ENCODE results near the gene CD247. TPM values are rescaled to one million over a fixed set of nuclear protein-coding genes. Genes with fewer than 3 reads are reported as not detected.

Gene CD247
- total RNA-seq, 4 donors from 2014 or later = 1.5 to 6.4 (median 3.4) TPM; not detected in 1

- Histone ChIP-seq H3K4me3 (no peak overlapping the region), H3K27me3 (peaks cover 9% of the 10 kb centered on the region), H3K9me3 (no peaks in the 10 kb centered on the region), H3K36me3 (no peaks in the 10 kb centered on the region), H3K4me1 (peaks cover 0 to 21% (median 15%) of the 10 kb centered on the region in 4 donors), H3K27ac (peak overlapping the region; percentile 51 to 82 (median 76))
- TF ChIP-seq CTCF (IDR thresholded peaks at IDR 0.05) (peak; percentile 82 to 92 (median 85)), EP300 (IDR thresholded peaks at IDR 0.05; ENCODE audit: low read depth) (peak; percentile 16), POLR2AphosphoS5 (IDR thresholded peaks at IDR 0.05) (peak in 2 of 3 donors; percentile 54 to 69), POLR2A (IDR thresholded peaks at IDR 0.05) (no peak)
- peak; percentile 96 for DNase-seq
- in situ Hi-C loops (cut with MboI; ENCODE audit: low pct_ligation_motif_present in 1 of 4, low pct_unique_long_range_greater_than_20kb in 1 of 4, low sequenced_read_pairs in 3 of 4) (loop anchor here (5.0 to 25.0 kb wide), 7 partner anchors 175 to 555 kb away; partner anchors contain the start of gene TADA1 (in 1 of the 4)), intact Hi-C loops (cut with DNase I; ENCODE audit: low total_unique reads) (loop anchor here (5.0 kb wide), 2 partner anchors 175 to 375 kb away; no protein-coding TSS in a partner anchor)
- WGBS, 2 donors (ENCODE audit: low coverage in 1 of 2) = 54 to 60% methylated on average over 1 to 12 of the region's 12 CpGs
These were observed 76.0 kb downstream of the CD247 start for GRCh38 chr1:167442142-167442848.

DNA sequence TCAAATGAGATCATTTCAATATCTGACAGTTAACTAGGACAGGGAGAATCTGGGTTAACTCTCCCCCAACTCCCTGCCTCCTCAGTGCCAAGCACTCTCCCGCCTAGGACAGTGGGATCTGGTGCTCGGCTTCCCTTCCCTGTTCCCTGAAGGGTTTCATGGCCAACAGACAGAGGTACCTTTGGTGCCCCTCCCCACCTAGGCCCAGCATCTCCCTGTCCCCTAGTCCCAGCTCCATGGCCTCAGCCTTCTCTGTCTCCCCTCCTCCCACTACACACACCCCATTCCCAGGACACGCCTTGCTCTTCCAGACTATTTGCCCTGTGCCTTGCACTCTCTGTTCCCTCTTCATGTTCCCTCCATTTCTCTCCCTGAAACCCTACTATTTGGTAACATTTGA, 77.1 kb downstream of the CD247 start:
- peaks cover 0 to 19% (median 11%) of the 10 kb centered on the region in 4 donors for H3K4me1 ChIP-seq
- peaks cover 9% of the 10 kb centered on the region for H3K27me3 ChIP-seq
- 92 to 100% methylated on average over 1 to 3 of the region's 3 CpGs for WGBS, 2 donors (ENCODE audit: low coverage in 1 of 2)
- H3K4me3 ChIP-seq = no peak overlapping the region
- TF ChIP-seq EP300 (IDR thresholded peaks at IDR 0.05; ENCODE audit: low read depth) = no peak
- TF ChIP-seq POLR2A (IDR thresholded peaks at IDR 0.05) = no peak
- no peak for TF ChIP-seq POLR2AphosphoS5 (IDR thresholded peaks at IDR 0.05)
- no peak for TF ChIP-seq CTCF (IDR thresholded peaks at IDR 0.05)
- intact Hi-C loops (cut with DNase I; ENCODE audit: low total_unique reads) = loop anchor here (5.0 kb wide), 2 partner anchors 174 to 374 kb away; no protein-coding TSS in a partner anchor
- H3K27ac ChIP-seq = peak overlapping the region in 3 of 4 donors; percentile 70 to 82 (median 81)
- DNase-seq = no peak
- in situ Hi-C loops (cut with MboI; ENCODE audit: low pct_ligation_motif_present in 1 of 4, low pct_unique_long_range_greater_than_20kb in 1 of 4, low sequenced_read_pairs in 3 of 4) = loop anchor here (5.0 to 25.0 kb wide), 7 partner anchors 174 to 554 kb away; partner anchors contain the start of gene TADA1 (in 1 of the 4)
- no peaks in the 10 kb centered on the region for H3K9me3 ChIP-seq
- H3K36me3 ChIP-seq = no peaks in the 10 kb centered on the region

DNA sequence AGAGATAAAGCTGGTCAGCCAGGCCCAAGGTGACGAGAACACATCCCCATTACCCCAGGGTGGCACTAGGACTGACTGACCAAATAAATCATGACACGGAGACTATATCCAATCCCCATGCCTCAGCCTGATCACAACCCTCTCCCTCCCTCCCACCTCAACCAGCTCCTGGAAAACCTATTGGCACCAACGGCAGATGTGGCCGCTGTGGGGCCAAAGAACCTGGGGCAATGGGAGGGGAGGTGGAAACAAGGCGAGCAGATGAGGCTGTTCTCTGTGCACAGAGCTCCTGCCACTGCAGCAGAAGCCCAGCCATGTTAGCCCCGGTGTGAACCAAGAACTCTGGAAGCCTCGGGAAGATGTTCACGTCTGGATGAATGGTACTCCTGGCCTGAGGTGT, 77.6 kb downstream of the CD247 start:
- WGBS, 2 donors (ENCODE audit: low coverage in 1 of 2) = 95% methylated on average over 8 of the region's 8 CpGs; no CpG with 5 or more reads in 1 of the 2 donors
- H3K27me3 ChIP-seq = peaks cover 9% of the 10 kb centered on the region
- intact Hi-C loops (cut with DNase I; ENCODE audit: low total_unique reads) = loop anchor here (5.0 kb wide), 2 partner anchors 173 to 373 kb away; no protein-coding TSS in a partner anchor
- H3K4me1 ChIP-seq = peaks cover 0 to 19% (median 11%) of the 10 kb centered on the region in 4 donors
- in situ Hi-C loops (cut with MboI; ENCODE audit: low pct_ligation_motif_present in 1 of 4, low pct_unique_long_range_greater_than_20kb in 1 of 4, low sequenced_read_pairs in 3 of 4) = loop anchor here (5.0 to 25.0 kb wide), 7 partner anchors 173 to 553 kb away; partner anchors contain the start of gene TADA1 (in 1 of the 4)
- no peak for TF ChIP-seq POLR2AphosphoS5 (IDR thresholded peaks at IDR 0.05)
- no peak for TF ChIP-seq EP300 (IDR thresholded peaks at IDR 0.05; ENCODE audit: low read depth)
- no peak for TF ChIP-seq POLR2A (IDR thresholded peaks at IDR 0.05)
- TF ChIP-seq CTCF (IDR thresholded peaks at IDR 0.05) = no peak
- no peaks in the 10 kb centered on the region for H3K36me3 ChIP-seq
- DNase-seq = no peak
- H3K9me3 ChIP-seq = no peaks in the 10 kb centered on the region
- no peak overlapping the region for H3K4me3 ChIP-seq
- no peak overlapping the region for H3K27ac ChIP-seq

GRCh38 chr1:167440345-167440744, 78.0 kb downstream of the CD247 start:
- WGBS, 2 donors (ENCODE audit: low coverage in 1 of 2) = 89% methylated on average over 4 of the region's 4 CpGs; no CpG with 5 or more reads in 1 of the 2 donors
- Histone ChIP-seq H3K9me3 (no peaks in the 10 kb centered on the region), H3K27me3 (peaks cover 9% of the 10 kb centered on the region), H3K4me1 (peaks cover 0 to 19% (median 11%) of the 10 kb centered on the region in 4 donors), H3K4me3 (no peak overlapping the region), H3K27ac (no peak overlapping the region), H3K36me3 (no peaks in the 10 kb centered on the region)
- in situ Hi-C loops (cut with MboI; ENCODE audit: low pct_ligation_motif_present in 1 of 4, low pct_unique_long_range_greater_than_20kb in 1 of 4, low sequenced_read_pairs in 3 of 4) = loop anchor here (5.0 to 25.0 kb wide), 7 partner anchors 173 to 553 kb away; partner anchors contain the start of gene TADA1 (in 1 of the 4)
- intact Hi-C loops (cut with DNase I; ENCODE audit: low total_unique reads) = loop anchor here (5.0 kb wide), 2 partner anchors 173 to 373 kb away; no protein-coding TSS in a partner anchor
- TF ChIP-seq CTCF (IDR thresholded peaks at IDR 0.05) (no peak), POLR2AphosphoS5 (IDR thresholded peaks at IDR 0.05) (no peak)
- no peak for DNase-seq

Measured in transverse colon (tissue), 4 donors.